Jurkat, Clone E6-1 (cell line): Measurements from ENCODE around the gene STK38.

Source experiments
- DNase-seq: peaks from one replicate; pipeline ENCODE4 v3.0.0-alpha.2; 2011; ENCODE audit warnings: low read depth, low spot score
- H3K4me3 ChIP-seq: 2 replicates; pipeline ENCODE4 v1.5.1; 2011; ENCODE audit warnings: mild to moderate bottlenecking, low read length, control low read depth, moderate library complexity

STK38 gene

GRCh38 chr6:36536873-36537547 is 10.3 kb downstream of the STK38 start:
- no peak overlapping the region for H3K4me3 ChIP-seq
- DNase-seq = no peak

DNA sequence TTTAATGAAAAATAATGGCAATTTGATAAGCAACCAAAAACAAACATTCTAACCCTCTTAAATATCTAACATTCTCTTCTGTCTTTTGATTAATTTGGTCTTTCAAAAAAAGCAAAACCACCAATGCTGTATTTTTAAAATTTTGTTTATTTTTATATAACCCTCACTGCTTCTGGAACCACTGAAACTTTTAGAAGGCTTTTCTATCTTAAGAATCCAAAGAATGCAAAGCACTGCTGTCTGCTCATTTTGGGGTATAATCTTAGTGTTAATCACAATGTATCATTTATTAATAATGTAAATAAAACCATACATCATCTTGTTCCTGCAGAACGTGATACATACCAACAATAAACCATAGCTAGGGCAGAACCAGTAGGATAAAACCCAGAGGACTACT is 14.0 kb downstream of the STK38 start:
- no peak overlapping the region for H3K4me3 ChIP-seq
- DNase-seq = no peak

- DNase-seq = no peak
- no peak overlapping the region for H3K4me3 ChIP-seq
Measured at GRCh38 chr6:36526066-36526465, 21.2 kb downstream of the STK38 start.

GRCh38 chr6:36525346-36525745 is 21.9 kb downstream of the STK38 start:
- H3K4me3 ChIP-seq = no peak overlapping the region
- DNase-seq = no peak

- no peak overlapping the region for H3K4me3 ChIP-seq
- DNase-seq = no peak
Measured at GRCh38 chr6:36524871-36525270, 22.4 kb downstream of the STK38 start.

GRCh38 chr6:36523936-36524499 is 23.3 kb downstream of the STK38 start:
- DNase-seq = no peak
- H3K4me3 ChIP-seq = no peak overlapping the region

DNA sequence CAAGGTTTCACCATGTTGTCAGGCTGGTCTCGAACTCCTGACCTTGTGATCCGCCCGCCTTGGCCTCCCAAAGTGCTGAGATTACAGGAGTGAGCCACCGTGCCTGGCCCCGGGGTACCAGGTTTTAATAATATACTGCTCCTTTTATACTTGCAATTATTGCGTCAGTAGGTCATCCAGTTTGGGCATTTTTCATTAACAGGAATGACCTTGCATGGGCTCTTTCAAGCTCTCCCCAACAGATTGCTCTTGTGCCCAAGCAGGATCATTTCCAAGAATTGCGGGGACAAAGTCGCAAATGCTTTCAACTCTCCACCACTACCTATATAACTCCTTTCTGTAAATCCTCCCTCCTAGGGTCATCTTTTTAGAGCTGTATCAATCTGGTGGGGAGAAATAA is 23.8 kb downstream of the STK38 start:
- no peak for DNase-seq

GRCh38 chr6:36519352-36519751 is 27.9 kb downstream of the STK38 start:
- no peak overlapping the region for H3K4me3 ChIP-seq
- DNase-seq = no peak

More for the DNA sequence above, 23.8 kb downstream of the STK38 start:
- H3K4me3 ChIP-seq = no peak overlapping the region

GRCh38 chr6:36517408-36517807 is 29.9 kb downstream of the STK38 start:
- H3K4me3 ChIP-seq = no peak overlapping the region
- no peak for DNase-seq

DNA sequence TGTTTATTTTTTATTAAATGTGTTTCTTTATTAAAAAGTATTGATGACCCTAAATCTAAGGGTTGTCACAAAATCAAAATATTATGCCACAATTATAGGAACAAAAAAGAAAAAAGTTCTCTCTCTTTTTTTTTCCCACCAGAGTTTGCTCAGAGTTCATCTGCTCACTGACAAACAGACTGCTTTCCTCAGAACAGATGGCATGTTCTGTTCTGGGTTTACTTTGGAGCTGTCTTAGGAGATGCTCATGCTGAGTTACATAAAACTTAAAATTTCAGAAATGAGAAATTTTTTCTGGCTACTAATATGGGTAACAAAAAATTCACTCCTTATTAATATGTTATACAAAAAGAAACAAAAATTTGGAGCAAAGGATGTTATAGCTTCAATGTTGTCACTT is 30.3 kb downstream of the STK38 start:
- no peak overlapping the region for H3K4me3 ChIP-seq
- DNase-seq = no peak

DNA sequence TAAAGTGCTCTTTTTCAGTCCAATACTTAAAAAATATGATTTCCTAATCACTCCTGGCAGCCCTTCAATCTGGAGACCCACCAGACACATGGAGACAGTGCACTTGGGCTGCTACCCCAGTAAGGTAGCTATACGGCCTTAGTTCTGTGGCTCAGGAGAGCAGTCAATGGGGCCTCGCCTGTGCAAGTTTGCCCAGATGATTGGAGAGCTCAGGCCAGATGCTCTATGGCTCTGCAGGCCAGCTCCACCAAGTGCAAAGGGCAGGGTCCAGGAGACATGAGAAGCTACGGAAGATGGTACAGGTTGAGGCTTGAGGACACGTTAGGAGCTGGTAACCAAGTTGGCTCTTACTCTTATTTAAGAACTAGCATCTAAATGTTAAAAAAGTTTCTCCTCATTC is 30.7 kb downstream of the STK38 start:
- DNase-seq = no peak
- no peak overlapping the region for H3K4me3 ChIP-seq

GRCh38 chr6:36515844-36516243 is 31.4 kb downstream of the STK38 start:
- DNase-seq = no peak
- no peak overlapping the region for H3K4me3 ChIP-seq

DNA sequence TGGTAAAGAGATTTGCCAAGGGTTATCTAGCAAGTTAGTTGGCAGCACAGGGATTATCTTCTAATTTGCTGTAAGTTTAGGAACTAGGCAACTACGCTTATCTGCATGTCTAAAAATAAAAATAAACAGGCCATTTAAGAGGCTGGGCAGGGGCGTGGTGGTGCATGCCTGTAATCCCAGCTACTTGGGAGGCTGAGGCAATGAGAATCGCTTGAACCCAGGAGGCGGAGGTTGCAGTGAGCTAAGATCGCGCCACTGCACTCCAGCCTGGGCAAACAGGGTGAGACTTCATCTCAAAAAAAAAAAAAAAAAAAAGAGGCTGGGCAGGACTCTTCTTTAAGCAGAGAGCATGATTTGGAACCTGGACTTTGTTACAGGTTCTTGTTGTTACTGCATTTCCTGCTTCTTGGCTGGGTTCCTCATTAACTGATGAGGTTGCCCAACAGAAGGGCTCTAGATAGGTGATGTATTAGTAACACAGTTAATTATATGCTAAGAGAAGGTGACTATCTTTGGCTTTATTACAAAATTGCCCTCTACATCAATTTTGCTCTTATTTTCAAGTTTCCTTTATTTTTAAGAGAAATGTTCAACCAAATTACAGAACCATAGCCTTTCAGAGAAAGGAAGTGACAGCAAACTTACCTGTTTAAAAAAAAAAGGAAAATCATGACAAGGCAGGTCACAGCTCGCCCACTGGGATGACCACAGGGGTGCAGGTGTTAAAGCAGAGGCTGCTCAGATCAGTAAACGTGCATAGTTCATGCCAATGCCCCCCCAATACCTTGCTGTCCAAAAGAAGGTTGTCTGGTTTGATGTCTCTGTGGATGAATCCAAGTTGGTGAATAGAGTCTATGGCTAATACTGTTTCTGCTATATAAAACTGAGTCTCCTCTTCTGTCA is 32.5 kb downstream of the STK38 start:
- no peak overlapping the region for H3K4me3 ChIP-seq
- no peak for DNase-seq

DNA sequence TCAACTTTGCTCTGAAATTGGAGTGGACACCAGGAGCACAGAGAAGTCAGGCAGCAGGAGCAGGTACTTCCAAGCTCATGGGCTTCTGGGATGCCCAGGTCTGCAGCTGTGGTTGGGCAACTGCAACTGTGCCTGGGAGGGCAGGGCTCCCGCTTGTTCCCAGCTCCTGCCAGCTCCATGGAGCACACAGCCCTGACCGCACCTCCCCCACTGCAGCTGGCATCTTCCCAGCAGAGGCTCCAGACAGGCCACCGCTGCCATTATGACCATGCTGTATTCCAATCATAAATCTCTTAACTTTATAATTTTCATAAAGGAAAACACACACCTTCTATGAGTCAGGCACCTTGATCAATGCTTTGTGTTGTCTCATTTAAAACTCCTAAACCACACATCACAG is 36.9 kb downstream of the STK38 start:
- DNase-seq = no peak
- H3K4me3 ChIP-seq = no peak overlapping the region

DNA sequence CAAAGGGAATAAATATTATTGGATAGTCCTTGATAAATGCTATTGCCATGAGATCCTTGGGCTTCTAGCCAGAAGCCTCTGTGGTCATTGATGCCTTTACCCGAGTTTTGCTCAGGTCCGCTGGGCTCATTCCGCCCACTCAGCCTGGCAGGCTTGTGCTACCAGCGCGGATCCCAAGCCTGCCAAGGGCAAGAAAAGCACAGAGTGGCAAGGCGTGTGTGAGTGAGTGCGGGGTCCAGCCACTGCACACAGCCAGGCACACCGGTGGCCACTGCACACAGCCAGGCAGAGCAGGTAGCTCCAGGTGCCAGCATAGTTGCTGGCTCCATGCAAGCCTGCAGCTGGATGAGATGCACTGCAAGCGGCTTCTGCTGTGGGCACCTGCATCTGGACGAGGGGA is 38.7 kb downstream of the STK38 start:
- no peak overlapping the region for H3K4me3 ChIP-seq
- no peak for DNase-seq

DNA sequence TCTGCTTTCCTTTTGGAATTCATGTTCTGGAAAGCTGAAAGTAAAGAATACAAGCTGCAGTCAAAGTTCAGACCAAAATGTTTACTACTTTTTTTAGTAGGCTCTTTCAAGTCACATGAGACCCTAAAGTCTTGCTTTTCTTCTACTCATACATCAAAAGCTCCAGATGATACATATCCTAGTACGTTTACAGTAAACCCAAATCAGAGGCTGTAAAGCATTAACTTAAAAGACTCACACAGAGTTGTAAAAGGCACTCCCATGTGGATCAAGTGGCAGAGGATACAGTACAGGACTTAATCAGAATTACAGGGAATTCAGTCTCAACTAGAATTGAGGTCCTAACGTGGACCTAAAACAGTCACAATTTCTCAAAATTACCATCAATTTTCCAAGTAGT is 40.7 kb downstream of the STK38 start:
- no peak overlapping the region for H3K4me3 ChIP-seq
- DNase-seq = no peak

DNA sequence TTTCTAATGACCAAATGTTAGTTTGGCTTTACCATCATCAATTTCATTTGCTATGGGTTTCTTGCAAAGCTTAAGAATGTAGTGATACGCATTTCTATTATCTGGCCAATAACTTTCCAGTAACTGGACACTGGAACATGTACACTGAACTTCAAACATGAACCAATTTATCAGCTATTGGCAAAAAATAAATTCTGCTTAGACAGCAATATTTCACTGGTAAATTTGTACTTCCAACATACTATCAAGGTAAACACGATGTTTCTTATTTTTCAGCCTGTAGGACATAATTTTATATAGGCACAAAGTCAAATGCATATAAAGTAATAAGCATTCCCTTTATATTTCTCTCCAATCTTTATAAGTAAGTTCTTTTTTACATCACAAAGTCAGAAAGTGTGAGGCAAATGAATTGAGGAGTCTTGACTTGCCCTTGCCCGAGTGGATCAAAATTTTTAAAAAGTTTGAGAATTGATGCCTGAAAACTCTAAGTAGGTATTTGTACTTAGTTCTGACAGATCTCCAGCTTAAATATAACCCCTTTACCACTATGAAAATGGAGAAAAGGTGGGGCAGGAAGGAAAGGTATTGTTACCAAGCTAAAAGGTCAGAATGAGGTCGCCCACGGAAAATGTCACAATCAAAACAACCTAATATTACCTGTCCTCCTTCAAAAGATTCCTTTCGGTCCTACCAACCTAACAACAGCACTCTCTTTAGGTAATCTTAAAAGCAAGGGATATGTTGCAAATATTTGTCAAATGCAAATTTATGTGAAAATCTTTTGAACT is 41.3 kb downstream of the STK38 start:
- H3K4me3 ChIP-seq = no peak overlapping the region
- DNase-seq = no peak

GRCh38 chr6:36504982-36505381 is 42.3 kb downstream of the STK38 start:
- no peak for DNase-seq
- no peak overlapping the region for H3K4me3 ChIP-seq

DNA sequence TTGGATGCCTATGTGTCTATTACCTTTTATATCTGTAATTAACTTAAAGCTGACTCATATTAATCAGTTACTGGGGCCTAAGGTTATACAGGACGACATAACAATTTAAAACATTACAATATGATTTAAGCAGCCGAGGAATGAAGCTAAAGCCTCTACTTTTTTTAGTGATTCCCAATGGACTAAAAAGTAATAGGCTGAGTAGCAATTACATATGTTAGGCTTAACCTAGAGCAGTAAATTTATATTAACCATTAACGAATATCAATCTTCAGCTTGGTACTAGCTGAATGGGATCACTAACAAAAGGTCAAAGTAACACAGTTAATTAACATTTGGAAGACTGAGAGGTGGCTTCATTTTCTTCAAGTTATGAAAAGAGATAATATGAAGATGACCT is 43.1 kb downstream of the STK38 start:
- no peak for DNase-seq
- H3K4me3 ChIP-seq = no peak overlapping the region

GRCh38 chr6:36501686-36502085 is 45.6 kb downstream of the STK38 start:
- no peak for DNase-seq
- no peak overlapping the region for H3K4me3 ChIP-seq
